Stimulated activated effector memory CD8-positive, alpha-beta T cell treated with anti-CD3 and anti-CD28 coated beads, Interleukin-12 subunit alpha, Interleukin-12 subunit beta, amount 100 ng/mL, for 72 hours (primary cell): ENCODE measurements around the gene RHOBTB1.

Experiments used
- ATAC-seq: fragments of 150-1000 bp; cut with Tn5 transposase; 2 replicates; pipeline ENCODE4 v1.10.0; 2021
- DNase-seq, 2 donors: peaks; one replicate each; pipeline ENCODE4 v3.0.0; 2021 to 2022; ENCODE audit warnings: low spot score in 2 of 2
- H3K27ac Mint-ChIP-seq: one replicate; pipeline ENCODE4 v1.8.0; 2022; ENCODE audit warnings: mild to moderate bottlenecking, mixed read lengths
- H3K36me3 Mint-ChIP-seq: one replicate; pipeline ENCODE4 v1.8.0; 2022; ENCODE audit warnings: mild to moderate bottlenecking, mixed read lengths
- H3K4me1 Mint-ChIP-seq: one replicate; pipeline ENCODE4 v1.8.0; 2022; ENCODE audit warnings: mixed read lengths
- H3K4me3 Mint-ChIP-seq: one replicate; pipeline ENCODE4 v1.8.0; 2022; ENCODE audit warnings: mild to moderate bottlenecking, mixed read lengths
- H3K9me3 Mint-ChIP-seq: one replicate; pipeline ENCODE4 v1.8.0; 2022; ENCODE audit warnings: mixed read lengths

Gene RHOBTB1

GRCh38 chr10:60821656-60822055 is 122.3 kb downstream of the RHOBTB1 start:
- H3K27ac Mint-ChIP-seq = no peak overlapping the region
- ATAC-seq (no peak), DNase-seq (no peak)
- H3K4me1 Mint-ChIP-seq = peaks cover 8% of the 10 kb centered on the region
- H3K36me3 Mint-ChIP-seq = no peaks in the 10 kb centered on the region
- H3K4me3 Mint-ChIP-seq = no peak overlapping the region
- H3K9me3 Mint-ChIP-seq = no peaks in the 10 kb centered on the region

GRCh38 chr10:60820093-60820754 is 123.8 kb downstream of the RHOBTB1 start:
- H3K9me3 Mint-ChIP-seq = no peaks in the 10 kb centered on the region
- H3K27ac Mint-ChIP-seq = no peak overlapping the region
- peak; percentile 61 for ATAC-seq
- H3K4me3 Mint-ChIP-seq = no peak overlapping the region
- peaks cover 8% of the 10 kb centered on the region for H3K4me1 Mint-ChIP-seq
- no peaks in the 10 kb centered on the region for H3K36me3 Mint-ChIP-seq
- DNase-seq = no peak
